ENCODE measurements around the gene FRAS1. TPM values are rescaled to one million over a fixed set of nuclear protein-coding genes. Genes with fewer than 3 reads are reported as not detected.

Gene FRAS1
- total and polyA plus RNA-seq, 2 of the 8 experiments (the other 6 are each of a cell fraction or from before 2014, with no cell fraction given), result 38.5 to 109 TPM

DNA sequence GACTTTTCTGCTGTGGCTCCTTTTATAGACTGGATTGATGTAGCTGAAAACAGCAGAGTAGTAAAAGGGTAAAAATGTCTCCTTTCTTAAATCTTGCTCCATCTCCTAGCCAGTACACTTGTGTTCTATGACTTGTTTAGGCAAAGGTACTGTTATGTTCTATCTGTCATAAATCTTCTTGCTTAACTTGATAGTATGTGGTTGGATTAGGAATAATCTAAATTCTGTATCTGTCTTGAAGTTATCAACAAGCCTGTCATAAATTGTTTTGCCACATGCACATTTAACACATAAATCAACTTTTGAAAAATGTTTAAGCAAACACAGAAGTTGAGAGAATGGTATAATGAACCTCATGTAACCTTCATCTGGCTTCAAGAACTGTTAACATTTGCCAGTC is 157.0 kb downstream of the FRAS1 start (continued):
- TF ChIP-seq EP300 (IDR thresholded peaks at IDR 0.05; ENCODE audit: borderline replicate concordance in 1 of 2, low read depth in 2 of 2, low read length in 2 of 2) (no peak), CHD2 (IDR thresholded peaks at IDR 0.05; ENCODE audit: low read length) (no peak), SP1 (IDR thresholded peaks at IDR 0.05; ENCODE audit: low read depth, low read length) (no peak), CHD1 (IDR thresholded peaks at IDR 0.05; ENCODE audit: low read depth, low read length) (no peak), ZNF274 (IDR thresholded peaks at IDR 0.05; ENCODE audit: borderline replicate concordance, extremely low read depth, low read length) (no peak), GTF2F1 (IDR thresholded peaks at IDR 0.05; ENCODE audit: borderline replicate concordance, low read depth, low read length) (no peak), RNF2 (IDR thresholded peaks at IDR 0.05; ENCODE audit: borderline replicate concordance, low read depth, low read length, missing control alignments, poor library complexity, severe bottlenecking) (no peak), SIN3A (conservative IDR thresholded peaks at IDR 0.05 in 1 of 2, IDR thresholded peaks at IDR 0.05 in 1 of 2; ENCODE audit: low read depth in 1 of 2, low read length in 2 of 2) (no peak), SRF (IDR thresholded peaks at IDR 0.05; ENCODE audit: low read depth, low read length) (no peak), SP2 (IDR thresholded peaks at IDR 0.05; ENCODE audit: low read length) (no peak), CREB1 (IDR thresholded peaks at IDR 0.05) (no peak), POU5F1 (IDR thresholded peaks at IDR 0.05; ENCODE audit: low read depth, low read length) (no peak), JUN (IDR thresholded peaks at IDR 0.05; ENCODE audit: low read depth, low read length) (no peak)
- TF ChIP-seq, protein P1, sequence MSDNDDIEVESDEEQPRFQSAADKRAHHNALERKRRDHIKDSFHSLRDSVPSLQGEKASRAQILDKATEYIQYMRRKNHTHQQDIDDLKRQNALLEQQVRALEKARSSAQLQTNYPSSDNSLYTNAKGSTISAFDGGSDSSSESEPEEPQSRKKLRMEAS (IDR thresholded peaks at IDR 0.05), result no peak
- TF ChIP-seq, protein P2, sequence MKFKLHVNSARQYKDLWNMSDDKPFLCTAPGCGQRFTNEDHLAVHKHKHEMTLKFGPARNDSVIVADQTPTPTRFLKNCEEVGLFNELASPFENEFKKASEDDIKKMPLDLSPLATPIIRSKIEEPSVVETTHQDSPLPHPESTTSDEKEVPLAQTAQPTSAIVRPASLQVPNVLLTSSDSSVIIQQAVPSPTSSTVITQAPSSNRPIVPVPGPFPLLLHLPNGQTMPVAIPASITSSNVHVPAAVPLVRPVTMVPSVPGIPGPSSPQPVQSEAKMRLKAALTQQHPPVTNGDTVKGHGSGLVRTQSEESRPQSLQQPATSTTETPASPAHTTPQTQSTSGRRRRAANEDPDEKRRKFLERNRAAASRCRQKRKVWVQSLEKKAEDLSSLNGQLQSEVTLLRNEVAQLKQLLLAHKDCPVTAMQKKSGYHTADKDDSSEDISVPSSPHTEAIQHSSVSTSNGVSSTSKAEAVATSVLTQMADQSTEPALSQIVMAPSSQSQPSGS (IDR thresholded peaks at IDR 0.05; ENCODE audit: low read length), result no peak

Measured in H1 (cell line).